Vagina (tissue), 2 donors: ENCODE measurements around the gene TNFSF4.

Experiments
- POLR2A ChIP-seq, 2 donors: fragments of 450-650 bp; IDR thresholded peaks; one replicate each; pipeline ENCODE4 v1.6.1; 2017; ENCODE audit warnings: antibody characterized with exemption in 2 of 2, mild to moderate bottlenecking in 2 of 2, moderate library complexity in 2 of 2
- POLR2AphosphoS5 ChIP-seq, 2 donors: sonication (generic); formaldehyde crosslinking; IDR thresholded peaks; one replicate each; pipeline ENCODE4 v1.9.0; 2017; ENCODE audit warnings: antibody characterized with exemption in 2 of 2, mild to moderate bottlenecking in 2 of 2, low read depth in 1 of 2; ENCODE audit not compliant: insufficient read depth in 1 of 2
- TF ChIP-seq, protein P1 (sequence below), 3 experiments: fragments of 450-650 bp in 2 of 3; fragments of 200-600 bp in 1 of 3; sonication (generic) in 1 of 3; IDR thresholded peaks; one replicate each; pipeline ENCODE4 v1.5.1; 2017 to 2019; ENCODE audit warnings: antibody characterized with exemption in 3 of 3, mild to moderate bottlenecking in 2 of 3, moderate library complexity in 2 of 3

DNA sequence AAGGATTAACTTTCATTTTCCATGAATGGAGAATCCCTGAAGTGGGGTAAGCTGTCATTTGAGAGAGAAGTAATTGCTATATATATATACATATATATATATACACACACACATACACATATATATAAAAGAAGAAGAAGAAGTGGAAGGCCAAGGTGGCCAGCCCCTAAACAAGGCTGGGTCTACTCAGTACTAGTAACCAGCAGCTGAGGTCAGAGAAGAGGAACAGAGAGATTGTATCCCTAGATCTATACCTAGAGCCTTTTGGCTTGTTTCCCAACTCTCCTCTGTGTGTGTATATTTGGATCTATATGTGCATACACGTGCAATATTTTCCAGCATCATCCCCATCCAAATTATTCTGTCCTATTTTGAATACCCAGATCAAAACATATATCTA is 5.2 kb downstream of the TNFSF4 start:
- TF ChIP-seq, protein P1, sequence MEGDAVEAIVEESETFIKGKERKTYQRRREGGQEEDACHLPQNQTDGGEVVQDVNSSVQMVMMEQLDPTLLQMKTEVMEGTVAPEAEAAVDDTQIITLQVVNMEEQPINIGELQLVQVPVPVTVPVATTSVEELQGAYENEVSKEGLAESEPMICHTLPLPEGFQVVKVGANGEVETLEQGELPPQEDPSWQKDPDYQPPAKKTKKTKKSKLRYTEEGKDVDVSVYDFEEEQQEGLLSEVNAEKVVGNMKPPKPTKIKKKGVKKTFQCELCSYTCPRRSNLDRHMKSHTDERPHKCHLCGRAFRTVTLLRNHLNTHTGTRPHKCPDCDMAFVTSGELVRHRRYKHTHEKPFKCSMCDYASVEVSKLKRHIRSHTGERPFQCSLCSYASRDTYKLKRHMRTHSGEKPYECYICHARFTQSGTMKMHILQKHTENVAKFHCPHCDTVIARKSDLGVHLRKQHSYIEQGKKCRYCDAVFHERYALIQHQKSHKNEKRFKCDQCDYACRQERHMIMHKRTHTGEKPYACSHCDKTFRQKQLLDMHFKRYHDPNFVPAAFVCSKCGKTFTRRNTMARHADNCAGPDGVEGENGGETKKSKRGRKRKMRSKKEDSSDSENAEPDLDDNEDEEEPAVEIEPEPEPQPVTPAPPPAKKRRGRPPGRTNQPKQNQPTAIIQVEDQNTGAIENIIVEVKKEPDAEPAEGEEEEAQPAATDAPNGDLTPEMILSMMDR (IDR thresholded peaks at IDR 0.05): no peak
- TF ChIP-seq POLR2A (IDR thresholded peaks at IDR 0.05): no peak
- TF ChIP-seq POLR2AphosphoS5 (IDR thresholded peaks at IDR 0.05; ENCODE audit: insufficient read depth in 1 of 2, low read depth in 1 of 2): no peak
